T-helper 2 cell treated with Interferon-gamma antibody and Interleukin-4, amounts not matched to agents 5 μg/mL and 100 μg/mL, for 36 hours (primary cell): ENCODE results near the gene SYNGR2.

ENCODE experiments used
- DNase-seq: peaks from one replicate; pipeline ENCODE4 v3.0.0; 2021; ENCODE audit warnings: low spot score
- H3K27ac Mint-ChIP-seq: one replicate; pipeline ENCODE4 v1.8.0; 2021; ENCODE audit warnings: mild to moderate bottlenecking, mixed read lengths
- H3K27me3 Mint-ChIP-seq: one replicate; pipeline ENCODE4 v1.8.0; 2021; ENCODE audit warnings: low read depth, mixed read lengths
- H3K36me3 Mint-ChIP-seq: one replicate; pipeline ENCODE4 v1.8.0; 2021; ENCODE audit warnings: low read depth, mixed read lengths
- H3K4me1 Mint-ChIP-seq: one replicate; pipeline ENCODE4 v1.8.0; 2021; ENCODE audit warnings: low read depth, mixed read lengths
- H3K4me3 Mint-ChIP-seq: one replicate; pipeline ENCODE4 v1.8.0; 2022; ENCODE audit warnings: mild to moderate bottlenecking, moderate library complexity, mixed read lengths
- H3K9me3 Mint-ChIP-seq: one replicate; pipeline ENCODE4 v1.8.0; 2021; ENCODE audit warnings: mixed read lengths

SYNGR2 gene

GRCh38 chr17:78168242-78168902 lies at the start of gene SYNGR2:
Gene SYNGR2, plus strand, starts transcription at chr17:78168581. Its CDS starts 36 bp downstream, at chr17:78168617.
- H3K9me3 Mint-ChIP-seq, result no peaks in the 10 kb centered on the region
- H3K4me3 Mint-ChIP-seq, result peak within 1 kb of the TSS; percentile 67
- peaks cover 15% of the 10 kb centered on the region for H3K4me1 Mint-ChIP-seq
- peak; percentile 89 for DNase-seq
- H3K36me3 Mint-ChIP-seq, result peaks cover 13% of the 10 kb centered on the region
- H3K27me3 Mint-ChIP-seq, result no peaks in the 10 kb centered on the region
- peak within 1 kb of the TSS; percentile 60 for H3K27ac Mint-ChIP-seq

GRCh38 chr17:78118801-78119241 lies 49.6 kb upstream of the SYNGR2 start:
- H3K9me3 Mint-ChIP-seq, result no peaks in the 10 kb centered on the region
- H3K27ac Mint-ChIP-seq, result no peak overlapping the region
- no peak for DNase-seq
- peaks cover 61% of the 10 kb centered on the region for H3K36me3 Mint-ChIP-seq
- H3K4me3 Mint-ChIP-seq, result no peak overlapping the region
- no peaks in the 10 kb centered on the region for H3K27me3 Mint-ChIP-seq
- peaks cover 49% of the 10 kb centered on the region for H3K4me1 Mint-ChIP-seq

GRCh38 chr17:78120537-78120936 lies 47.8 kb upstream of the SYNGR2 start:
- Mint-ChIP-seq H3K4me1 (peaks cover 44% of the 10 kb centered on the region), H3K27ac (peak overlapping the region; percentile 92), H3K9me3 (no peaks in the 10 kb centered on the region), H3K4me3 (peak overlapping the region; percentile 90), H3K27me3 (no peaks in the 10 kb centered on the region), H3K36me3 (peaks cover 61% of the 10 kb centered on the region)
- no peak for DNase-seq

GRCh38 chr17:78120971-78121800 lies 47.2 kb upstream of the SYNGR2 start:
- Mint-ChIP-seq H3K4me1 (peaks cover 44% of the 10 kb centered on the region), H3K27ac (peak overlapping the region; percentile 92), H3K27me3 (no peaks in the 10 kb centered on the region), H3K9me3 (no peaks in the 10 kb centered on the region), H3K36me3 (peaks cover 62% of the 10 kb centered on the region), H3K4me3 (peak overlapping the region; percentile 90)
- peak; percentile 60 for DNase-seq

- no peak for DNase-seq
- Mint-ChIP-seq H3K4me1 (peaks cover 46% of the 10 kb centered on the region), H3K36me3 (peaks cover 65% of the 10 kb centered on the region)
Measured at GRCh38 chr17:78121801-78122215, 46.6 kb upstream of the SYNGR2 start.

GRCh38 chr17:78122216-78122930 lies 46.0 kb upstream of the SYNGR2 start:
- Mint-ChIP-seq H3K4me1 (peaks cover 48% of the 10 kb centered on the region), H3K27me3 (no peaks in the 10 kb centered on the region), H3K9me3 (no peaks in the 10 kb centered on the region), H3K27ac (peak overlapping the region; percentile 92), H3K4me3 (peak overlapping the region; percentile 90), H3K36me3 (peaks cover 66% of the 10 kb centered on the region)
- no peak for DNase-seq

More at GRCh38 chr17:78121801-78122215, 46.6 kb upstream of the SYNGR2 start:
- H3K27me3 Mint-ChIP-seq, result no peaks in the 10 kb centered on the region
- peak overlapping the region; percentile 92 for H3K27ac Mint-ChIP-seq
- no peaks in the 10 kb centered on the region for H3K9me3 Mint-ChIP-seq
- peak overlapping the region; percentile 90 for H3K4me3 Mint-ChIP-seq

- Mint-ChIP-seq H3K4me3 (peak overlapping the region; percentile 90), H3K36me3 (peaks cover 70% of the 10 kb centered on the region), H3K9me3 (no peaks in the 10 kb centered on the region), H3K4me1 (peaks cover 48% of the 10 kb centered on the region), H3K27me3 (no peaks in the 10 kb centered on the region), H3K27ac (peak overlapping the region; percentile 81)
- DNase-seq, result no peak
Measured at GRCh38 chr17:78122931-78123249, 45.5 kb upstream of the SYNGR2 start.

- H3K9me3 Mint-ChIP-seq, result no peaks in the 10 kb centered on the region
- DNase-seq, result no peak
- H3K4me1 Mint-ChIP-seq, result peaks cover 46% of the 10 kb centered on the region
- no peaks in the 10 kb centered on the region for H3K27me3 Mint-ChIP-seq
- H3K27ac Mint-ChIP-seq, result peak overlapping the region; percentile 81
- H3K4me3 Mint-ChIP-seq, result peak overlapping the region; percentile 90
- H3K36me3 Mint-ChIP-seq, result peaks cover 68% of the 10 kb centered on the region
Measured at GRCh38 chr17:78123258-78123929, 45.0 kb upstream of the SYNGR2 start.

GRCh38 chr17:78124081-78124835 lies 44.1 kb upstream of the SYNGR2 start:
- Mint-ChIP-seq H3K4me3 (peak overlapping the region; percentile 90), H3K9me3 (no peaks in the 10 kb centered on the region), H3K27ac (peak overlapping the region; percentile 42), H3K36me3 (peaks cover 67% of the 10 kb centered on the region), H3K4me1 (peaks cover 50% of the 10 kb centered on the region), H3K27me3 (no peaks in the 10 kb centered on the region)
- DNase-seq, result no peak

GRCh38 chr17:78124836-78125137 lies 43.6 kb upstream of the SYNGR2 start:
- Mint-ChIP-seq H3K4me1 (peaks cover 54% of the 10 kb centered on the region), H3K36me3 (peaks cover 64% of the 10 kb centered on the region), H3K4me3 (peak overlapping the region; percentile 93), H3K27ac (peak overlapping the region; percentile 41), H3K9me3 (no peaks in the 10 kb centered on the region), H3K27me3 (no peaks in the 10 kb centered on the region)
- no peak for DNase-seq

- Mint-ChIP-seq H3K36me3 (peaks cover 62% of the 10 kb centered on the region), H3K4me1 (peaks cover 58% of the 10 kb centered on the region), H3K4me3 (peak overlapping the region; percentile 93), H3K27ac (peak overlapping the region; percentile 41), H3K9me3 (no peaks in the 10 kb centered on the region), H3K27me3 (no peaks in the 10 kb centered on the region)
- DNase-seq, result no peak
Measured at GRCh38 chr17:78125138-78125913, 43.1 kb upstream of the SYNGR2 start.

- peaks cover 54% of the 10 kb centered on the region for H3K4me1 Mint-ChIP-seq
- H3K27me3 Mint-ChIP-seq, result no peaks in the 10 kb centered on the region
- no peak for DNase-seq
- H3K9me3 Mint-ChIP-seq, result no peaks in the 10 kb centered on the region
- H3K36me3 Mint-ChIP-seq, result peaks cover 62% of the 10 kb centered on the region
- H3K27ac Mint-ChIP-seq, result peak overlapping the region; percentile 83
- H3K4me3 Mint-ChIP-seq, result peak overlapping the region; percentile 93
Measured at GRCh38 chr17:78125976-78126894, 42.1 kb upstream of the SYNGR2 start.
